Large intestine (tissue), 3 donors: ENCODE data around the gene DESI2. TPM values are rescaled to one million over a fixed set of nuclear protein-coding genes. Genes with fewer than 3 reads are reported as not detected.

ENCODE experiments used
- DNase-seq, 2 donors: peaks; one replicate each; pipeline versions ENCODE4 v3.0.0 to v3.0.0-alpha.2; 2013
- H3K27ac ChIP-seq: one replicate; pipeline ENCODE4 v1.5.1; 2013; ENCODE audit warnings: low read length
- H3K27me3 ChIP-seq: 2 replicates; pipeline ENCODE4 v1.6.1; 2013; ENCODE audit warnings: low read length; ENCODE audit not compliant: control insufficient read depth, insufficient read depth
- H3K36me3 ChIP-seq: 2 replicates; pipeline ENCODE4 v1.6.1; 2013; ENCODE audit warnings: low read length; ENCODE audit not compliant: control insufficient read depth, insufficient read depth
- H3K4me1 ChIP-seq: one replicate; pipeline ENCODE4 v1.6.1; 2013; ENCODE audit warnings: low read length; ENCODE audit not compliant: control insufficient read depth, insufficient read depth
- H3K4me3 ChIP-seq: one replicate; pipeline ENCODE4 v1.5.1; 2013; ENCODE audit warnings: low read length
- H3K9me3 ChIP-seq: one replicate; pipeline ENCODE4 v1.6.1; 2013; ENCODE audit warnings: mild to moderate bottlenecking, low read depth, low read length, moderate library complexity; ENCODE audit not compliant: control insufficient read depth
- WGBS: methylation state at CpG from one replicate; pipeline ENCODE4 v1.1.5; 2013; ENCODE audit warnings: low lambda C conversion rate; ENCODE audit not compliant: insufficient coverage; 5-methylcytosine and 5-hydroxymethylcytosine counted together
- polyA plus RNA-seq: library from polyadenylated mRNA; unstranded; fragments of 120-200 nt; gene quantifications from one replicate; pipeline ENCODE4 v1.2.1, GENCODE V29; 2013

DESI2 gene
- polyA plus RNA-seq, 1 donor = 28.3 TPM

DNA sequence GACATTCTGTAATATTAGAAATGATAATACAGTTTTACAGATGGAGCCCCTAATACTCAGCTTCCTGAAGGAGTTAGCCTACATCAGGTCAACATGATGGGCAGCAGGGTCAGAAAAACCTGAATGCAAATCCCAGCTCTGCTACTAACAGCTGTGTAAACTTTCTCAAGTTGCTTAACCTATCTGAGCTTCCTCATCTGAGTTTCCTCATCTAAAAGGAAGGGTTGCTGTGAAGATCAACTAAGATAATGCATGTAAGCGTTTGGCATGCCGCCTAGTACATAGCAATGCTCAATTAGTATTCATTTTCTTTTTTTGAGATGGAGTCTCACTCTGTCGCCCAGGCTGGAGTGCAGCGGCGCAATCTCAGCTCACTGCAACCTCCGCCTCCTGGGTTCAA lies 18.4 kb upstream of the DESI2 start:
- Histone ChIP-seq H3K9me3 (no peaks in the 10 kb centered on the region), H3K36me3 (no peaks in the 10 kb centered on the region), H3K27me3 (no peaks in the 10 kb centered on the region), H3K27ac (no peak overlapping the region), H3K4me1 (no peaks in the 10 kb centered on the region), H3K4me3 (no peak overlapping the region)
- WGBS = no CpG with 5 or more reads among the region's 6 CpGs
- DNase-seq = no peak

GRCh38 chr1:244636488-244637259 lies 16.3 kb upstream of the DESI2 start:
- no peaks in the 10 kb centered on the region for H3K36me3 ChIP-seq
- no peaks in the 10 kb centered on the region for H3K27me3 ChIP-seq
- no peak for DNase-seq
- no peaks in the 10 kb centered on the region for H3K9me3 ChIP-seq
- H3K4me3 ChIP-seq = no peak overlapping the region
- no peaks in the 10 kb centered on the region for H3K4me1 ChIP-seq
- H3K27ac ChIP-seq = no peak overlapping the region
- 92% methylated on average over 2 of the region's 10 CpGs for WGBS

DNA sequence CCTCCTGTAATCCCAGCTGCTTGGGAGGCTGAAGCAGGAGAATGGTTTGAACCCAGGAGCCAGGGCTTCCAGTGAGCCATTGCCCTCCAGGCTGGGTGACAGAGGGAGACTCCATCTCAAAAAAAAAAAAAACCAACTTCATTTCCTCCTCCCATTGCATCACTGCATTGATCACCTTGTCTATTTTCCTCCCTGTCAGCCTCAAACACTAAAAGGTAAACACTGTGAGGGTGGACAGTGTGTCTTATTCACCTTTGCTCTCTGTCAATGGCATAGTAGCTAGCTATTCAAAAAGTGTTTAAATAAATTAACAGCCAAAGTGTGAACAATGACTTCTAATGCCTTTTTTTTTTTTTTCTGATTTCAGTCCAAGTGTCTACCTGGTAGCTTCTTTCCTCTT lies 13.4 kb upstream of the DESI2 start:
- no peak for DNase-seq
- no peak overlapping the region for H3K27ac ChIP-seq
- H3K27me3 ChIP-seq = no peaks in the 10 kb centered on the region
- no peak overlapping the region for H3K4me3 ChIP-seq
- no peaks in the 10 kb centered on the region for H3K36me3 ChIP-seq
- no peaks in the 10 kb centered on the region for H3K9me3 ChIP-seq
- no peaks in the 10 kb centered on the region for H3K4me1 ChIP-seq

GRCh38 chr1:244640917-244641316 lies 12.0 kb upstream of the DESI2 start:
- H3K27ac ChIP-seq = no peak overlapping the region
- no peak overlapping the region for H3K4me3 ChIP-seq
- WGBS = no CpG with 5 or more reads among the region's 6 CpGs
- no peaks in the 10 kb centered on the region for H3K36me3 ChIP-seq
- no peak for DNase-seq
- H3K9me3 ChIP-seq = no peaks in the 10 kb centered on the region
- no peaks in the 10 kb centered on the region for H3K4me1 ChIP-seq
- H3K27me3 ChIP-seq = no peaks in the 10 kb centered on the region

GRCh38 chr1:244642526-244642925 lies 10.4 kb upstream of the DESI2 start:
- Histone ChIP-seq H3K36me3 (no peaks in the 10 kb centered on the region), H3K4me1 (no peaks in the 10 kb centered on the region), H3K4me3 (no peak overlapping the region), H3K27ac (no peak overlapping the region), H3K9me3 (no peaks in the 10 kb centered on the region), H3K27me3 (no peaks in the 10 kb centered on the region)
- DNase-seq = no peak
- no CpG with 5 or more reads among the region's 16 CpGs for WGBS

DNA sequence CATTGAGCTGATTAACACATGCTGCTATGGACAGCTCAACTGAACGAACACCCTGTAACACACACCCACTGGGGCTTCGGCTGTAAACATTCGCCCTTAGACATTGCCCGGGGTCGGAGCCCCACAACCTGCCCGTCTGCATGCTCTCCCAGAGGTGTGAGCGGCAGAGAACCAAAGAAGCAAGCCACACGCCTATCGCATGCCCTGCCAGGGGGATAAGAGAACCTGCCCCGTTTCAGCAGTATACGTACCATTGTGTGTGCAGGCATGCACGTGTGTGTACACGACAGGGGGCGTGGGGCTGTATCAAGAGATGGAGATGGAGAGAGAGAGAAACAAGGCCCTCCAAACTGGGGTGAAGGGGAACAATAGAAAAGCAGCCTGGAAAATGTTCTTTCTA lies 9.9 kb upstream of the DESI2 start:
- H3K4me1 ChIP-seq = no peaks in the 10 kb centered on the region
- DNase-seq = no peak
- no peak overlapping the region for H3K4me3 ChIP-seq
- no peaks in the 10 kb centered on the region for H3K36me3 ChIP-seq
- 83% methylated on average over 2 of the region's 14 CpGs for WGBS
- H3K27me3 ChIP-seq = no peaks in the 10 kb centered on the region
- no peak overlapping the region for H3K27ac ChIP-seq
- no peaks in the 10 kb centered on the region for H3K9me3 ChIP-seq

DNA sequence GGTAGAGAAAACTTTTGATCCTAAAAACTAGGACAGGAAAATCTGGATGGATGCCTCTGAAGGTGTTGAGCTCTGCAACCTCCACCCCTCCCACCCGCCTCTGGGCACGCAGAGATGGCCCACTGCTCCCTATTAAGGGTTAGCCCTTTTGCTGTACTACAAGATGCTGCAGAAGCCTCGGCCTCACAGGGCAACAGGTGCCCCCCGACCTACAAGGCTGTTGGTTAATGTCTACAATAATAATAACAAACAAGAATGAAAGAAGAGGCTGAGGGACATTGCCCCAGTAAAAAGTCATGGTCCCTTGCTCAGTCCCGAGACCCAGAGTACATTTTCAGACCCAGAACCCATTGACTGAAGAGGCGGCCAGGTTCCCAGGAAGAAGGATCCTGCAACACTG lies 7.5 kb upstream of the DESI2 start:
- no CpG with 5 or more reads among the region's 6 CpGs for WGBS
- H3K36me3 ChIP-seq = no peaks in the 10 kb centered on the region
- no peak for DNase-seq
- no peak overlapping the region for H3K27ac ChIP-seq
- no peak overlapping the region for H3K4me3 ChIP-seq
- H3K27me3 ChIP-seq = no peaks in the 10 kb centered on the region
- H3K9me3 ChIP-seq = no peaks in the 10 kb centered on the region
- no peaks in the 10 kb centered on the region for H3K4me1 ChIP-seq

- Histone ChIP-seq H3K27me3 (no peaks in the 10 kb centered on the region), H3K4me1 (no peaks in the 10 kb centered on the region), H3K9me3 (no peaks in the 10 kb centered on the region), H3K27ac (no peak overlapping the region), H3K4me3 (no peak overlapping the region), H3K36me3 (no peaks in the 10 kb centered on the region)
- WGBS = no CpG with 5 or more reads among the region's 6 CpGs
- DNase-seq = no peak
Measured at GRCh38 chr1:244645890-244646289, 7.0 kb upstream of the DESI2 start.

DNA sequence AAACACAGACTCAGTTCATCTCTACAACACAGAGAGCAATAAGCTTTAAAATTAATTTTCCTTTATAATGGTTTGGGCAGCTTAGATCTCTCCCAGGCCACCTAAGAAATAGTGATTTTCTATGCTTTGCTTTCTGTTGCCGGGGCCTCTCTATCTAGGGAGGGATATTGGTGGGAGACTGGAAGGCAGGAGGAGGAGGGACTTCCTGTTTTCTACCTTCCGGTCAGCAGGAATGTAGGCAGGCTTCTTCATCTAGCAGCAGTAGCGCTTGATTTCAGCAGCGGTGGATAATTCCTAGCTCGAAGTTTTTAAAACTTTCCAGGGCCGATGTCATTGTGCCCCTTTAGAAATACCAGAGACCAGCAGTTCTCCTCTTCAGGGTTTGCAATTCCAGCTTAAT lies 5.1 kb upstream of the DESI2 start:
- Histone ChIP-seq H3K27ac (no peak overlapping the region), H3K27me3 (no peaks in the 10 kb centered on the region), H3K9me3 (no peaks in the 10 kb centered on the region), H3K4me3 (no peak overlapping the region), H3K36me3 (no peaks in the 10 kb centered on the region), H3K4me1 (peaks cover 4% of the 10 kb centered on the region)
- WGBS = 70% methylated on average over 5 of the region's 6 CpGs
- DNase-seq = no peak

DNA sequence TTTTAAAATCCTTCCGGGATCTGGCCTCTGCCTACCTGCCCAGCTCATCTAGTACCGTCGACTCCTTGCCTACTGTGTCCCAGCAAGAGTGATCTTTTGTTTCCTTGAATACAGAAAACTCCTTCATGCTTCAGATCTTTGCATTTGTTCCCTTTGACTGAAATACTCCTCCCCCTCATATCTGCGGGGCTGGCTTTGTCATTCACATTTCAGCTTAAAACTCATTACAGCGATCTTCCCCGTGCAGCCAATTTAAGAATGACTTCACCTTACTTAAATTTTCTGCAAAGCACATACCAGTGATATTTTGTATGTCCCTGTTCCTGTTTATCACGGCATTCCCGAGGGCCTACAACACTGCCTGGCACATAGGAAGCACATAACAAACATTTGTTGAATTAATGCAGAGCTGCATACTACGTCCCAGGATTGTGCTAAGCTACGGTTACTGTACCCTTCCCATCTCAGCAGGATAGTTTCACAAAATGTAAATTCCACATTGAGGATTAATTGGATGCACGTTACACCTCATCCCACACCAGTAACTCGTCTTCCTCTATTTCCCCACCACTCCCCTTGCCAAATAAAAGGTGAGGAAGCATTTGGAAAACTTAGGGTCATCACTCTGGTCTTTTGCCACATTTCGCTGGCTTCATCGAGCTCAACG lies 837 bp upstream of the DESI2 start:
- no peaks in the 10 kb centered on the region for H3K27me3 ChIP-seq
- H3K36me3 ChIP-seq = peaks cover under 1% of the 10 kb centered on the region
- 82% methylated on average over 4 of the region's 15 CpGs for WGBS
- H3K9me3 ChIP-seq = no peaks in the 10 kb centered on the region
- peak overlapping the region; percentile 60 for H3K4me3 ChIP-seq
- peaks cover 18% of the 10 kb centered on the region for H3K4me1 ChIP-seq
- DNase-seq = no peak
- H3K27ac ChIP-seq = peak overlapping the region; percentile 45
